GM21381 (cell line): ENCODE results near the gene LURAP1L.
"Not testable (repeated sequence)": the region's sequence is repeated elsewhere in the genome, so short reads cannot be mapped to it uniquely, and the experiment has no call there.

Source experiments
- ATAC-seq: cut with Tn5 transposase; IDR thresholded peaks from one replicate; pipeline ENCODE4 v1.9.1; 2021; ENCODE audit warnings: mild to moderate bottlenecking, moderate library complexity; ENCODE audit not compliant: unreplicated experiment

The LURAP1L gene

DNA sequence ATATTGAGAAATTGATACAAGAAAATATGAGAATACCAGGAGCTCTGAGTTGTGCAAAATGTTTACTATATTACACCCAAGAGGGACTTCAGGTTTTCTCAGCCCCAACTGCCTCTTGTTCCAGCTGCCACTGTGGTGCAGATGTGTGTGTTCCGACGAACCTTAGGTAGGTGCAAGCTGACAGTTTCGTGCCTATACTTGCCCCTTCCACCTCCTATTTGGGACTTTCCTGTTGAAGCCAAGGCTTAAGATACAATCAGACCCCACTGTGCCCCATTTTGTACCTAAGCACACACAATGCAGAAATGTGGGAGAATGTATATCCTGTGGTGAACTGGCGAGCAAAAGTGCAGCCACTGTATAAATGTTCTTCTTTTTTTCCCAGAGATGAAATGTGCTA lies 80.2 kb downstream of the LURAP1L start:
- ATAC-seq = no peak

DNA sequence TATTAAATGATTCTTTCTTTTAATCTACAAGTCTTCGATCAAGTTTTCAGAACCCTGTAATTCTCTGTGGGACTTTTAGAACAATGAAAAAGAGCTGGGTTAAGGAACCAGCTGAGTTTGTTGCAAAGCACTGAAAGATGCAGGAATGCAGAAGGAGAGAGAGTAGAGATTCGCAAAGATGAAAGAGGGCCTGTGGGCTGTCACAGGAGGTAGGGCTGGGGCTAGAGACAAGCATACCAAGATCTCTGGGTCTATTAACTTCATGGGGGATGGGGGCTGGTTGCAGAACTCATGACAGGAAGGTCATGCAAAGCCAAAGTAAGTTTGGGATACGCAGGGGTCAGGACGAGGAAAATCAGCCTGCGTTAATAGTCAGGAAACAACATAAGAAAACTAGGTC lies 81.8 kb downstream of the LURAP1L start:
- no peak for ATAC-seq

DNA sequence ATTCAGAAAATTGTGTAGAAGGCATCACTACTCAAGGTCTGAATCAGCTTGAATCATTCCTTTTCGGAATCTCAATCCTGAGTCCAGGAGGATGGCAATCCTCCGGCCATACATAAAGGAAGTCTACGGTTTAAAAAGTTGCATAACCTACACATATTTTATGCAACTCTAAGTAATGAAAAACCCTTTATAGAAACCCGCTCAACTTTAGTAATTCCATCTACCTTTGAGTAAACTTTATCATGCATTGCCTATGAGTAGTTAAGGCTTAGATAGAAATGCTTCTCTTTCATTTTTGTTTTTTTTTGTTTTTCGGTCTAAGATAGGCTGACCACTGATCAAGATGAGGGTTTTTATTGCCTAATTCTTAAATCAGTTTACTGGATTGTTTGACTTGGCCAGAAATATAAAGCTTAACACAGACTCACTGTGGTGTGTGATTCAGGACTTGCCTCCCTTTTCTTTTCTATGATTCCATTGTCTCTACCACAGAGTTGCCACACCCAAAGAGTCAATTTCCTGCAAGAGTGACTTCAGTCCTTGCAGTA lies 85.0 kb downstream of the LURAP1L start:
- no peak for ATAC-seq

DNA sequence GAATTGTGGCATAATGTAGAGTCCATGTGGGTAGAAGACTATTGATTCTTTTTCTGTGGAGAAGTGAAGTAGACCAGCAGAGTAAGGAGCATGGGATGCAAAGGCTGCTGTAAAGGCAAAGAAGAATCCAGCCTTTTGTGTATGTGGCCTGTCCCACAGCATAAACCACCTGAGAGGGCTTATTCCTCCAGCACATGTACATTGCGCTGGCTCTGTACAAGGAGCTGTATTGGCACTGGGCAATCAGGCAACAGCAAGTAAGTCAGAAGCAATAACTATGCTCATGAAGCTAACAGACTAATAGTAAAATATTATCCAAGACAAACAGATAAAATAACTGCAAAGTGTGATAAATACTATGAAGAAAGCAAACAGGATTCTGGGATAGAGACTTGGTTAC lies 86.2 kb downstream of the LURAP1L start:
- no peak for ATAC-seq

DNA sequence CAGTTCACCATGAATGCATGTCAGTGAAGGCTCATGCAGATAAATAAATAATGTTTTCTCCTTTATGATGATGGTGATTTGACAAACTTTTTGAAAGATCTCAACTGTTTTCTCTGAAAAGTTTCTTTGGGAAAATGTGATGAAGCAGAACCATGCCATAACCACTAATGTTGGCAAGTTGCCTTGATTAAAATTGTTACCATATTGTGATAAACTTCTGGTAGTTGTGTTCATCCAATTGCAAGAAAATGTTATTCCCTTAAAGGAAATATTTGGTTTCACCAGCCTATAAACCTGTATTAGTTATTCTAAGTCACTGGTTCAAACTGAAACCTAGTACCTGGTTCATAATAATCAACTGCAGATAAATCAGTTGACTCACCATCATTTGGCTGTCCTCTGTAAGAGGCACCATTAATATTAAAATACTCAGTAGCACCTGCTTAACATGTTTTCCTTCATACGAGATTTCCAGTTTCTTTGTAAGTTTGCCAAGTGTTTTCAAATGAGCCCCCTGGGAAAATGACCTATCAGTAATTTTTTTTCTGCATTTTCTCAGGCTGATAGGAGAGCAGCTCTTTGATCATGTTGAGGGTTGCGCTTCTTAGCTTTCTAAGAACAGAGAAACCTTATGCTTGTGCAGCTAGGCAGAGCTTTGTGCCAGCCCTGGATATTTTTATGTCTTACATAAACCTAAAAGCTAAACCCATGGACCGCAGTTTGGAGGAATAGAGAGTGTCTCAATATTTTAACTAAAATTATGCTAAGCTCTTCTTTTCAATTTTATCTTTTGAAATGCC lies 88.0 kb downstream of the LURAP1L start:
- no peak for ATAC-seq

DNA sequence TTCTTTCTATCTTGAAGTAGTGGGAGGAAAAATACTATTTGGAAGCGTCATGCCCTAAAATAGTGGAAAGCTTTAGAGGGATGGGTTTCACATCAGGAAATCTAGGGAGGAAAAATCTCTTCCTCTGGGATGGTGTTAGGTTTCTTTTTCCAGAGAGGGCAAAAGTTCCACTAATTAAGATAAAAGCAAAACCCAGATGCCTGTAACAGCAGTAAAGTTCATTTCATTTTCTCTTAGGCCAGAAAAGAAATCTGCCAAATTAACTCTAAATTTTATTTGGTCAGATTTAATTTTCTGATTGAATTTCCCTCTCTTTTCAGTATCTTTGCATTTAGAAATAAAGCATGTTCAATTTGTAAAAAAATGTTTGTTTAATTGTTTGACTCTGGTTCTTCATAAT lies 88.8 kb downstream of the LURAP1L start:
- ATAC-seq = no peak

DNA sequence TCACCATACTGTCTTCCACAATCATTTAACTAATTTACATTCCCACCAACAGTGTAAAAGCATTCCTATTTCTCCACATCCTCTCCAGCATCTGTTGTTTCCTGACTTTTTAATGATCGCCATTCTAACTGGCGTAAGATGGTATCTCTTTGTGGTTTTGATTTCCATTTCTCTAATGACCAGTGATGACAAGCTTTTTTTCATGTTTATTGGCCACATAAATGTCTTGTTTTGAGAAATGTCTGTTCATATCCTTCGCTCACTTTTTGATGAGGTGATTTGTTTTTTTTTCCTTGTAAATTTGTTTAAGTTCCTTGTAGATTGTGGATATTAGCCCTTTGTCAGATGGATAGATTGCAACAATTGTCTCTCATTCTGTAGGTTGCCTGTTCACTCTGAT lies 90.6 kb downstream of the LURAP1L start:
- not testable (repeated sequence) for ATAC-seq
